Measurements from ENCODE around the gene CHKA.
A peak's percentile ranks its signal among the peaks of the same experiment; 100 is the strongest.

CHKA gene

GRCh38 chr11:68031144-68031464 lies 90.1 kb downstream of the CHKA start:
- peaks cover 2% of the 10 kb centered on the region for H3K4me1 ChIP-seq (ENCODE audit: control insufficient read depth, low read depth, low read length)
- peak overlapping the region; percentile 29 for H3K4ac ChIP-seq (ENCODE audit: low read depth, low read length)
- WGBS (ENCODE audit: extremely low coverage, insufficient coverage, low lambda C conversion rate): no CpG with 5 or more reads among the region's 10 CpGs
- H3K23ac ChIP-seq (ENCODE audit: low read length): no peak overlapping the region
- peak overlapping the region; percentile 7 for H3K18ac ChIP-seq (ENCODE audit: low read length)
- H2BK15ac ChIP-seq (replicated peaks; ENCODE audit: low read depth): no peak overlapping the region
- peaks cover 14% of the 10 kb centered on the region for H3K79me1 ChIP-seq (ENCODE audit: low read length)
- H3K56ac ChIP-seq (ENCODE audit: low read length): peak overlapping the region; percentile 100
- H3K9ac ChIP-seq (ENCODE audit: low read length): peak overlapping the region; percentile 99
- H3K4me2 ChIP-seq (ENCODE audit: low read length): peak overlapping the region; percentile 76
- H3K4me3 ChIP-seq (ENCODE audit: low read length): peak overlapping the region; percentile 83
- peaks cover 9% of the 10 kb centered on the region for H3K79me2 ChIP-seq (ENCODE audit: control insufficient read depth, insufficient read depth, low read length)
- H3K27me3 ChIP-seq (ENCODE audit: insufficient read depth, low read length, poor library complexity): no peaks in the 10 kb centered on the region
- H2BK5ac ChIP-seq (ENCODE audit: low read length): no peak overlapping the region
- H3K27ac ChIP-seq (ENCODE audit: low read depth, low read length): no peak overlapping the region
- H4K5ac ChIP-seq (ENCODE audit: low read length): no peak overlapping the region
- no peak overlapping the region for H4K8ac ChIP-seq (ENCODE audit: low read depth, low read length)
- peaks cover 4% of the 10 kb centered on the region for H3K36me3 ChIP-seq (ENCODE audit: control insufficient read depth, insufficient read depth, low read length)
- H2AK5ac ChIP-seq (ENCODE audit: low read length): peak overlapping the region; percentile 81
- no peak overlapping the region for H2BK120ac ChIP-seq (ENCODE audit: low read depth, low read length)
- no peak for DNase-seq

- H4K8ac ChIP-seq (ENCODE audit: low read depth, low read length): no peak within 1 kb of the TSS
- H3K18ac ChIP-seq (ENCODE audit: low read length): peak within 1 kb of the TSS; percentile 7
- peak within 1 kb of the TSS; percentile 54 for H3K27ac ChIP-seq (ENCODE audit: low read depth, low read length)
- no CpG with 5 or more reads among the region's 56 CpGs for WGBS (ENCODE audit: extremely low coverage, insufficient coverage, low lambda C conversion rate)
- peaks cover 14% of the 10 kb centered on the region for H3K79me1 ChIP-seq (ENCODE audit: low read length)
- H3K79me2 ChIP-seq (ENCODE audit: control insufficient read depth, insufficient read depth, low read length): peaks cover 9% of the 10 kb centered on the region
- H3K27me3 ChIP-seq (ENCODE audit: insufficient read depth, low read length, poor library complexity): no peaks in the 10 kb centered on the region
- H3K23ac ChIP-seq (ENCODE audit: low read length): no peak within 1 kb of the TSS
- H3K9ac ChIP-seq (ENCODE audit: low read length): peak within 1 kb of the TSS; percentile 99
- H3K4ac ChIP-seq (ENCODE audit: low read depth, low read length): peak within 1 kb of the TSS; percentile 29
- H3K56ac ChIP-seq (ENCODE audit: low read length): peak within 1 kb of the TSS; percentile 100
- H4K5ac ChIP-seq (ENCODE audit: low read length): no peak within 1 kb of the TSS
- peaks cover 2% of the 10 kb centered on the region for H3K4me1 ChIP-seq (ENCODE audit: control insufficient read depth, low read depth, low read length)
- DNase-seq: peak; percentile 100
- peaks cover 4% of the 10 kb centered on the region for H3K36me3 ChIP-seq (ENCODE audit: control insufficient read depth, insufficient read depth, low read length)
- H2BK120ac ChIP-seq (ENCODE audit: low read depth, low read length): no peak within 1 kb of the TSS
- H3K4me2 ChIP-seq (ENCODE audit: low read length): peak within 1 kb of the TSS; percentile 76
- peak within 1 kb of the TSS; percentile 90 for H2AK5ac ChIP-seq (ENCODE audit: low read length)
- no peak within 1 kb of the TSS for H2BK15ac ChIP-seq (replicated peaks; ENCODE audit: low read depth)
- H3K4me3 ChIP-seq (ENCODE audit: low read length): peak within 1 kb of the TSS; percentile 83
- H2BK5ac ChIP-seq (ENCODE audit: low read length): no peak within 1 kb of the TSS
Measured at GRCh38 chr11:68030318-68031143, 90.7 kb downstream of the CHKA start, which contains the start of gene NDUFS8. Gene NDUFS8 (plus strand): TSS chr11:68030681. CDS start chr11:68032152, 1,471 bp downstream.

GRCh38 chr11:68028802-68029545 lies 92.2 kb downstream of the CHKA start:
- H3K23ac ChIP-seq (ENCODE audit: low read length): no peak overlapping the region
- no peaks in the 10 kb centered on the region for H3K27me3 ChIP-seq (ENCODE audit: insufficient read depth, low read length, poor library complexity)
- peaks cover 14% of the 10 kb centered on the region for H3K79me1 ChIP-seq (ENCODE audit: low read length)
- peaks cover 9% of the 10 kb centered on the region for H3K79me2 ChIP-seq (ENCODE audit: control insufficient read depth, insufficient read depth, low read length)
- H3K36me3 ChIP-seq (ENCODE audit: control insufficient read depth, insufficient read depth, low read length): peaks cover 3% of the 10 kb centered on the region
- H3K4me3 ChIP-seq (ENCODE audit: low read length): no peak overlapping the region
- no peak overlapping the region for H3K4me2 ChIP-seq (ENCODE audit: low read length)
- no peak overlapping the region for H2BK15ac ChIP-seq (replicated peaks; ENCODE audit: low read depth)
- H2AK5ac ChIP-seq (ENCODE audit: low read length): no peak overlapping the region
- H3K27ac ChIP-seq (ENCODE audit: low read depth, low read length): no peak overlapping the region
- H2BK120ac ChIP-seq (ENCODE audit: low read depth, low read length): no peak overlapping the region
- H3K56ac ChIP-seq (ENCODE audit: low read length): no peak overlapping the region
- no peak overlapping the region for H2BK5ac ChIP-seq (ENCODE audit: low read length)
- no peak overlapping the region for H4K8ac ChIP-seq (ENCODE audit: low read depth, low read length)
- H3K18ac ChIP-seq (ENCODE audit: low read length): no peak overlapping the region
- H3K4me1 ChIP-seq (ENCODE audit: control insufficient read depth, low read depth, low read length): peaks cover 2% of the 10 kb centered on the region
- DNase-seq: no peak
- no peak overlapping the region for H3K4ac ChIP-seq (ENCODE audit: low read depth, low read length)
- H3K9ac ChIP-seq (ENCODE audit: low read length): no peak overlapping the region
- no CpG with 5 or more reads among the region's 12 CpGs for WGBS (ENCODE audit: extremely low coverage, insufficient coverage, low lambda C conversion rate)
- no peak overlapping the region for H4K5ac ChIP-seq (ENCODE audit: low read length)

GRCh38 chr11:68027667-68028066 lies 93.5 kb downstream of the CHKA start:
- Histone ChIP-seq H3K4ac (ENCODE audit: low read depth, low read length) (no peak overlapping the region), H4K8ac (ENCODE audit: low read depth, low read length) (no peak overlapping the region), H3K23ac (ENCODE audit: low read length) (no peak overlapping the region), H3K27ac (ENCODE audit: low read depth, low read length) (no peak overlapping the region), H3K4me1 (ENCODE audit: control insufficient read depth, low read depth, low read length) (peaks cover 2% of the 10 kb centered on the region), H3K18ac (ENCODE audit: low read length) (no peak overlapping the region), H3K4me3 (ENCODE audit: low read length) (no peak overlapping the region), H3K4me2 (ENCODE audit: low read length) (no peak overlapping the region), H3K79me2 (ENCODE audit: control insufficient read depth, insufficient read depth, low read length) (peaks cover 9% of the 10 kb centered on the region), H3K36me3 (ENCODE audit: control insufficient read depth, insufficient read depth, low read length) (no peaks in the 10 kb centered on the region), H3K9ac (ENCODE audit: low read length) (no peak overlapping the region), H2BK5ac (ENCODE audit: low read length) (no peak overlapping the region), H3K56ac (ENCODE audit: low read length) (peak overlapping the region; percentile 15), H2BK15ac (replicated peaks; ENCODE audit: low read depth) (no peak overlapping the region), H2BK120ac (ENCODE audit: low read depth, low read length) (no peak overlapping the region), H4K5ac (ENCODE audit: low read length) (no peak overlapping the region), H3K27me3 (ENCODE audit: insufficient read depth, low read length, poor library complexity) (no peaks in the 10 kb centered on the region), H3K79me1 (ENCODE audit: low read length) (peaks cover 11% of the 10 kb centered on the region), H2AK5ac (ENCODE audit: low read length) (no peak overlapping the region)
- WGBS (ENCODE audit: extremely low coverage, insufficient coverage, low lambda C conversion rate): no CpG with 5 or more reads among the region's 21 CpGs
- no peak for DNase-seq

GRCh38 chr11:68026391-68027105 lies 94.6 kb downstream of the CHKA start:
- WGBS (ENCODE audit: extremely low coverage, insufficient coverage, low lambda C conversion rate): no CpG with 5 or more reads among the region's 18 CpGs
- no peak overlapping the region for H3K56ac ChIP-seq (ENCODE audit: low read length)
- no peak overlapping the region for H3K18ac ChIP-seq (ENCODE audit: low read length)
- H3K36me3 ChIP-seq (ENCODE audit: control insufficient read depth, insufficient read depth, low read length): no peaks in the 10 kb centered on the region
- H3K4ac ChIP-seq (ENCODE audit: low read depth, low read length): no peak overlapping the region
- no peak overlapping the region for H3K9ac ChIP-seq (ENCODE audit: low read length)
- H2BK120ac ChIP-seq (ENCODE audit: low read depth, low read length): no peak overlapping the region
- peaks cover 6% of the 10 kb centered on the region for H3K79me2 ChIP-seq (ENCODE audit: control insufficient read depth, insufficient read depth, low read length)
- DNase-seq: no peak
- H2AK5ac ChIP-seq (ENCODE audit: low read length): no peak overlapping the region
- no peak overlapping the region for H3K27ac ChIP-seq (ENCODE audit: low read depth, low read length)
- no peak overlapping the region for H3K23ac ChIP-seq (ENCODE audit: low read length)
- H2BK15ac ChIP-seq (replicated peaks; ENCODE audit: low read depth): no peak overlapping the region
- no peak overlapping the region for H4K5ac ChIP-seq (ENCODE audit: low read length)
- peaks cover 6% of the 10 kb centered on the region for H3K79me1 ChIP-seq (ENCODE audit: low read length)
- H3K4me3 ChIP-seq (ENCODE audit: low read length): no peak overlapping the region
- H4K8ac ChIP-seq (ENCODE audit: low read depth, low read length): no peak overlapping the region
- H3K27me3 ChIP-seq (ENCODE audit: insufficient read depth, low read length, poor library complexity): no peaks in the 10 kb centered on the region
- no peak overlapping the region for H3K4me2 ChIP-seq (ENCODE audit: low read length)
- no peak overlapping the region for H2BK5ac ChIP-seq (ENCODE audit: low read length)
- peaks cover 2% of the 10 kb centered on the region for H3K4me1 ChIP-seq (ENCODE audit: control insufficient read depth, low read depth, low read length)

All from mesendoderm (in vitro differentiated cells).